Measurements from ENCODE around the gene ZNF607.

ZNF607 gene

DNA sequence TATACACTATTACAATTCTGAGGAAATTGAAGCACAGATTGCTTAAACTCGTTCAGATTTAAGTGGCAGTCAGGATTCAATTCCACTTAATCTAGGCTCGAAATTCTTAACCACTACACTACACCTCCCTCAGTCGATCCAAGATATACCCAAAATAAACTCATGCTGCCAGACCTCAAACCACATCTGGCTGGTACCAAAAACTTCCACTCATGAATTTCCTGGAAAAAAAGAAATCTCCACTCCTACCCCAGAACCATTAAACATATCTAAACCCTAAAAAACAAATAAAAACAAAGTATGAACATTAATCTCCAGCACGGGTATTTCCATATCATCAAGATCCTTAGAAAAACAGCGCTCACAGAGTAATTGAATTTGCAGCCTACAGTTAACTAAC is 65.4 kb downstream of the ZNF607 start:
- no peak for DNase-seq (ENCODE audit: low read depth, low spot score)

All from smooth muscle cell of the brain vasculature (primary cell).